HCT116 (cell line): ENCODE data around the gene HAPLN3. TPM values are rescaled to one million over a fixed set of nuclear protein-coding genes. Genes with fewer than 3 reads are reported as not detected.

Experiments
- ATAC-seq: fragments of 200-7000 bp; cut with Tn5 transposase; 2 replicates; pipeline ENCODE4 v1.9.1; 2020; ENCODE audit warnings: mild to moderate bottlenecking, moderate library complexity
- BruUV-seq: library from RNA; stranded (reverse); fragments of 400-500 nt; replicated peaks from 2 replicates; lab custom pipeline; 2021; lab: Mats Ljungman, UMichigan
- CTCF ChIA-PET: fragments of 300-600 bp; sonication (Branson Sonifier 250); formaldehyde crosslinking; loops from one replicate; lab custom pipeline; 2021; ENCODE audit warnings: antibody characterized with exemption; lab: Charles Lee
- POLR2A ChIA-PET: fragments of 300-600, 350-600 bp; sonication (Branson Sonifier 250); formaldehyde crosslinking; loops from one replicate; lab custom pipeline; 2021; ENCODE audit warnings: antibody characterized with exemption; lab: Charles Lee
- RAD21 ChIA-PET, 2 experiments: fragments of 300-600 bp; sonication (Branson Sonifier 250); formaldehyde crosslinking; loops; one replicate each; lab custom pipeline; 2023; ENCODE audit warnings: low total read pairs in 2 of 2; ENCODE audit not compliant: uncharacterized antibody in 2 of 2, unreplicated experiment in 2 of 2, low non-redundant PET in 1 of 2; lab: Charles Lee
- DNase-seq: peaks from one replicate; pipeline ENCODE4 v3.0.0-alpha.2; 2010; ENCODE audit warnings: low read depth, low spot score
- H2AFZ ChIP-seq: fragments of 200-600 bp; shearing (Covaris generic), sonication (generic); 2 replicates; pipeline ENCODE4 v1.6.1; 2017; ENCODE audit warnings: low read depth, mixed run types, mixed read lengths, antibody characterized with exemption, low read length; ENCODE audit not compliant: poor library complexity, severe bottlenecking
- H3K27ac ChIP-seq: 2 replicates; pipeline ENCODE4 v1.5.1; 2012; ENCODE audit warnings: low read depth, low read length
- H3K27me3 ChIP-seq: fragments of 200-600 bp; sonication (generic); 2 replicates; pipeline ENCODE4 v1.6.1; 2016; ENCODE audit warnings: mixed run types, low read length, mixed read lengths; ENCODE audit not compliant: insufficient read depth
- H3K36me3 ChIP-seq, 2 experiments: fragments of 200-500 bp in 1 of 2; fragments of 200-600 bp in 1 of 2; sonication (Bioruptor generic) in 1 of 2; sonication (generic) in 1 of 2; 2 replicates each; pipeline versions ENCODE4 v1.5.1 to v1.6.1; 2014 to 2016; ENCODE audit warnings: low read length in 2 of 2, inconsistent platforms in 1 of 2, mixed read lengths in 1 of 2, mixed run types in 1 of 2; ENCODE audit not compliant: insufficient read depth in 2 of 2, control insufficient read depth in 1 of 2
- H3K4me1 ChIP-seq, 2 experiments: fragments of 200-600 bp in 1 of 2; sonication (generic) in 1 of 2; 2 replicates each; pipeline versions ENCODE4 v1.5.1 to v1.6.1; 2012 to 2017; ENCODE audit warnings: low read length in 2 of 2, inconsistent platforms in 1 of 2, mild to moderate bottlenecking in 1 of 2, mixed read lengths in 1 of 2, mixed run types in 1 of 2, moderate library complexity in 1 of 2; ENCODE audit not compliant: insufficient read depth in 2 of 2, control insufficient read depth in 1 of 2
- H3K4me2 ChIP-seq: fragments of 200-600 bp; sonication (generic); 2 replicates; pipeline ENCODE4 v1.6.1; 2017; ENCODE audit warnings: mixed run types, low read length, mixed read lengths
- H3K4me3 ChIP-seq, 2 experiments: fragments of 200-600 bp in 1 of 2; sonication (generic) in 1 of 2; replicated peaks in 1 of 2; 2 replicates each; pipeline ENCODE4 v1.5.1; 2011 to 2016; ENCODE audit warnings: low read length in 2 of 2, control low read depth in 1 of 2, low read depth in 1 of 2, mild to moderate bottlenecking in 1 of 2, mixed read lengths in 1 of 2, mixed run types in 1 of 2
- H3K79me2 ChIP-seq: fragments of 200-600 bp; sonication (generic); 2 replicates; pipeline ENCODE4 v1.6.1; 2017; ENCODE audit warnings: mild to moderate bottlenecking, mixed run types, low read length, moderate library complexity, mixed read lengths; ENCODE audit not compliant: insufficient read depth
- H3K9ac ChIP-seq: fragments of 200-600 bp; sonication (generic); 2 replicates; pipeline ENCODE4 v1.6.1; 2016; ENCODE audit warnings: low read length, mixed read lengths
- H3K9me2 ChIP-seq: fragments of 200-600 bp; sonication (generic), shearing (Covaris generic); 2 replicates; pipeline ENCODE4 v1.6.1; 2017; ENCODE audit warnings: mixed run types, mild to moderate bottlenecking, moderate library complexity; ENCODE audit not compliant: insufficient read depth
- H3K9me3 ChIP-seq, 2 experiments: fragments of 200-500 bp in 1 of 2; fragments of 200-600 bp in 1 of 2; sonication (Bioruptor generic) in 1 of 2; sonication (generic) in 1 of 2; 2 replicates each; pipeline ENCODE4 v1.6.1; 2014 to 2017; ENCODE audit warnings: low read length in 2 of 2, mixed read lengths in 2 of 2, inconsistent platforms in 1 of 2, low read depth in 1 of 2, mild to moderate bottlenecking in 1 of 2, mixed run types in 1 of 2, moderate library complexity in 1 of 2; ENCODE audit not compliant: control insufficient read depth in 1 of 2, insufficient read depth in 1 of 2
- H4K20me1 ChIP-seq: fragments of 200-600 bp; sonication (generic), shearing (Covaris generic); 2 replicates; pipeline ENCODE4 v1.6.1; 2017; ENCODE audit warnings: mixed run types, mild to moderate bottlenecking, moderate library complexity; ENCODE audit not compliant: insufficient read depth
- EGR1 ChIP-seq: IDR thresholded peaks from 2 replicates; pipeline ENCODE4 v1.6.1; 2012; ENCODE audit warnings: low read depth
- EZH2phosphoT487 ChIP-seq: fragments of 200-600 bp; IDR thresholded peaks from 2 replicates; pipeline ENCODE4 v1.6.1; 2018; ENCODE audit warnings: antibody characterized with exemption, borderline replicate concordance
- FOSL1 ChIP-seq: IDR thresholded peaks from 2 replicates; pipeline ENCODE4 v1.6.1; 2012; ENCODE audit warnings: low read depth
- POLR2A ChIP-seq: IDR thresholded peaks from 2 replicates; pipeline ENCODE4 v1.7.0; 2011; ENCODE audit warnings: borderline replicate concordance; ENCODE audit not compliant: insufficient read depth, insufficient read length; ENCODE audit errors: extremely low read depth
- RAD21 ChIP-seq: IDR thresholded peaks from 2 replicates; pipeline ENCODE4 v1.6.1; 2012; ENCODE audit warnings: low read depth, mild to moderate bottlenecking
- SIN3A ChIP-seq: IDR thresholded peaks from 2 replicates; pipeline ENCODE4 v1.6.1; 2012; ENCODE audit warnings: low read depth
- SP1 ChIP-seq: IDR thresholded peaks from 2 replicates; pipeline ENCODE4 v1.6.1; 2012; ENCODE audit warnings: low read depth
- SRF ChIP-seq: IDR thresholded peaks from 2 replicates; pipeline ENCODE4 v1.6.1; 2012; ENCODE audit warnings: low read depth
- ZNF274 ChIP-seq: fragments of 200-500 bp; sonication (Bioruptor generic); IDR thresholded peaks from 2 replicates; pipeline ENCODE4 v1.6.1; 2014; ENCODE audit warnings: mild to moderate bottlenecking, low read depth, low read length, inconsistent platforms
- intact Hi-C: fragments of 100-400 bp; cut with micrococcal nuclease; formaldehyde crosslinking; loops from 2 replicates; pipeline ENCODE4 v1.10.0; 2022
- total RNA-seq: library from RNA; stranded (reverse); gene quantifications from one replicate; pipeline ENCODE4 v1.2.1, GENCODE V29; 2021; ENCODE audit not compliant: unreplicated experiment
- TF ChIP-seq, protein P1 (sequence below): IDR thresholded peaks from 2 replicates; pipeline ENCODE4 v1.6.1; 2012
- TF ChIP-seq, protein P2 (sequence below), 3 experiments: fragments of 200-600 bp in 1 of 3; sonication (generic) in 1 of 3; IDR thresholded peaks in 2 of 3; conservative IDR thresholded peaks in 1 of 3; 2 replicates each; pipeline ENCODE4 v1.5.1; 2012 to 2017; ENCODE audit warnings: low read depth in 2 of 3, low read length in 2 of 3, antibody characterized with exemption in 1 of 3, borderline replicate concordance in 1 of 3, control low read depth in 1 of 3, mild to moderate bottlenecking in 1 of 3, mixed read lengths in 1 of 3, mixed run types in 1 of 3, moderate library complexity in 1 of 3; ENCODE audit not compliant: insufficient read depth in 1 of 3
- TF ChIP-seq, protein P3 (sequence below): IDR thresholded peaks from 2 replicates; pipeline ENCODE4 v1.6.1; 2012; ENCODE audit warnings: low read depth

The HAPLN3 gene
- total RNA-seq, 1 experiment from 2014 or later: 10.9 TPM

DNA sequence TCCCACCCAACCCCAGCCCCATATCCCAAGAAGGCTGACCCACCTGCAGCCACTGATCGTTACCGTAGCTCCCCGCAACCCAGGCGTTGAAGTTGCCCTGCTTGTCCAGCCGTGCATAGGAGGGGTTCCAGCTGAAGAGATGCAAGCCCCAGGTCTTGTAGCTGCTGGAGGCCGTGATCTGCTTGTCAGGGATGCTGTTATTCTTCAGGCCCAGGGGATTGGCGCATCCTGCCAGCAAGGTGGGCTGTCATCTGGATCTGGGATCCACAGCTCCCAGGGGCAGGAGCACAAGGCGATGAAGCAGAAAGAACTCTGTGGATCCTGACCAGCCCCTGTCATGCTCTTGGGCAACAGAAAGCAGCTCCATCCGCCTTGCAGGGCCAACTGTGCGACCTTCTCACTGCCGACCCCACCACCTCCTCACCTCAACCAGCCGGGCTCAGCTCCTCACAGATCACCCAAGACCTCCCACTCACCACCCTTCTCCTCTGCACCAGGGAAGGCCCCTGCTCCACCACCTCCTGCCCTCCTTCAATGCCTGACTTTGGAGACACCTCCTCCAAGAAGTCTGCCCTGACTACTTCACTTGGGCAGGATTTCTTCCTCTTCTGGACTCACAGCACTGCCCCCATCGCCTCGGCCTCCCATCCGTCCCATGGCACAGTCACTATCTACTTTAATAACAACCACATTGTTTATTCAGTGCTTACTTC, 6.3 kb upstream of the HAPLN3 start:
- no peak overlapping the region for H2AFZ ChIP-seq
- H3K36me3 ChIP-seq: 0 out of 4 replicates have a peak, but pooled peaks cover 0 to 2% of the 10 kb centered on the region in 2 experiments
- no TSS peak for BruUV-seq
- DNase-seq: no peak
- POLR2A ChIA-PET: interaction anchor here (1.0 kb wide), 1 partner anchor 10 kb away, joined by 3 read pairs; no protein-coding TSS in a partner anchor
- H4K20me1 ChIP-seq: no peaks in the 10 kb centered on the region
- CTCF ChIA-PET: no interaction called here
- no peaks in the 10 kb centered on the region for H3K79me2 ChIP-seq
- H3K4me3 ChIP-seq: no peak overlapping the region
- intact Hi-C loops: no loop called here
- H3K27ac ChIP-seq: no peak overlapping the region
- ATAC-seq: no peak
- TF ChIP-seq, protein P1, sequence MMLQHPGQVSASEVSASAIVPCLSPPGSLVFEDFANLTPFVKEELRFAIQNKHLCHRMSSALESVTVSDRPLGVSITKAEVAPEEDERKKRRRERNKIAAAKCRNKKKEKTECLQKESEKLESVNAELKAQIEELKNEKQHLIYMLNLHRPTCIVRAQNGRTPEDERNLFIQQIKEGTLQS: no peak
- no peak for TF ChIP-seq ZNF274
- TF ChIP-seq SP1: no peak
- TF ChIP-seq RAD21: no peak
- no peak for TF ChIP-seq SRF
- TF ChIP-seq FOSL1: no peak
- no peak for TF ChIP-seq EGR1
- TF ChIP-seq SIN3A: no peak
- TF ChIP-seq, protein P2, sequence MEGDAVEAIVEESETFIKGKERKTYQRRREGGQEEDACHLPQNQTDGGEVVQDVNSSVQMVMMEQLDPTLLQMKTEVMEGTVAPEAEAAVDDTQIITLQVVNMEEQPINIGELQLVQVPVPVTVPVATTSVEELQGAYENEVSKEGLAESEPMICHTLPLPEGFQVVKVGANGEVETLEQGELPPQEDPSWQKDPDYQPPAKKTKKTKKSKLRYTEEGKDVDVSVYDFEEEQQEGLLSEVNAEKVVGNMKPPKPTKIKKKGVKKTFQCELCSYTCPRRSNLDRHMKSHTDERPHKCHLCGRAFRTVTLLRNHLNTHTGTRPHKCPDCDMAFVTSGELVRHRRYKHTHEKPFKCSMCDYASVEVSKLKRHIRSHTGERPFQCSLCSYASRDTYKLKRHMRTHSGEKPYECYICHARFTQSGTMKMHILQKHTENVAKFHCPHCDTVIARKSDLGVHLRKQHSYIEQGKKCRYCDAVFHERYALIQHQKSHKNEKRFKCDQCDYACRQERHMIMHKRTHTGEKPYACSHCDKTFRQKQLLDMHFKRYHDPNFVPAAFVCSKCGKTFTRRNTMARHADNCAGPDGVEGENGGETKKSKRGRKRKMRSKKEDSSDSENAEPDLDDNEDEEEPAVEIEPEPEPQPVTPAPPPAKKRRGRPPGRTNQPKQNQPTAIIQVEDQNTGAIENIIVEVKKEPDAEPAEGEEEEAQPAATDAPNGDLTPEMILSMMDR (IDR thresholded peaks at IDR 0.05 in 2 of 3, conservative IDR thresholded peaks at IDR 0.05 in 1 of 3; ENCODE audit: borderline replicate concordance in 1 of 3, insufficient read depth in 1 of 3, low read depth in 2 of 3, low read length in 2 of 3): no peak
- TF ChIP-seq, protein P3, sequence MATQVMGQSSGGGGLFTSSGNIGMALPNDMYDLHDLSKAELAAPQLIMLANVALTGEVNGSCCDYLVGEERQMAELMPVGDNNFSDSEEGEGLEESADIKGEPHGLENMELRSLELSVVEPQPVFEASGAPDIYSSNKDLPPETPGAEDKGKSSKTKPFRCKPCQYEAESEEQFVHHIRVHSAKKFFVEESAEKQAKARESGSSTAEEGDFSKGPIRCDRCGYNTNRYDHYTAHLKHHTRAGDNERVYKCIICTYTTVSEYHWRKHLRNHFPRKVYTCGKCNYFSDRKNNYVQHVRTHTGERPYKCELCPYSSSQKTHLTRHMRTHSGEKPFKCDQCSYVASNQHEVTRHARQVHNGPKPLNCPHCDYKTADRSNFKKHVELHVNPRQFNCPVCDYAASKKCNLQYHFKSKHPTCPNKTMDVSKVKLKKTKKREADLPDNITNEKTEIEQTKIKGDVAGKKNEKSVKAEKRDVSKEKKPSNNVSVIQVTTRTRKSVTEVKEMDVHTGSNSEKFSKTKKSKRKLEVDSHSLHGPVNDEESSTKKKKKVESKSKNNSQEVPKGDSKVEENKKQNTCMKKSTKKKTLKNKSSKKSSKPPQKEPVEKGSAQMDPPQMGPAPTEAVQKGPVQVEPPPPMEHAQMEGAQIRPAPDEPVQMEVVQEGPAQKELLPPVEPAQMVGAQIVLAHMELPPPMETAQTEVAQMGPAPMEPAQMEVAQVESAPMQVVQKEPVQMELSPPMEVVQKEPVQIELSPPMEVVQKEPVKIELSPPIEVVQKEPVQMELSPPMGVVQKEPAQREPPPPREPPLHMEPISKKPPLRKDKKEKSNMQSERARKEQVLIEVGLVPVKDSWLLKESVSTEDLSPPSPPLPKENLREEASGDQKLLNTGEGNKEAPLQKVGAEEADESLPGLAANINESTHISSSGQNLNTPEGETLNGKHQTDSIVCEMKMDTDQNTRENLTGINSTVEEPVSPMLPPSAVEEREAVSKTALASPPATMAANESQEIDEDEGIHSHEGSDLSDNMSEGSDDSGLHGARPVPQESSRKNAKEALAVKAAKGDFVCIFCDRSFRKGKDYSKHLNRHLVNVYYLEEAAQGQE: no peak
- TF ChIP-seq EZH2phosphoT487: no peak
- no peak for TF ChIP-seq POLR2A
- no peaks in the 10 kb centered on the region for H3K9me3 ChIP-seq
- H3K4me1 ChIP-seq: peaks cover 18 to 42% of the 10 kb centered on the region in 2 experiments
- no peaks in the 10 kb centered on the region for H3K9me2 ChIP-seq
- no peak overlapping the region; the same call in 1 of the 2 replicates for H3K4me2 ChIP-seq
- RAD21 ChIA-PET: interaction anchor here in 1 of 2 experiments (0.6 kb wide), 1 partner anchor 243 kb away, joined by 4 read pairs; no protein-coding TSS in a partner anchor
- H3K9ac ChIP-seq: no peak overlapping the region
- no peaks in the 10 kb centered on the region for H3K27me3 ChIP-seq
